ENCODE data around the gene GRPEL2.
"Not testable (repeated sequence)": the region's sequence is repeated elsewhere in the genome, so short reads cannot be mapped to it uniquely, and the experiment has no call there.

GRPEL2 gene

GRCh38 chr5:149391076-149391475 is 45.8 kb downstream of the GRPEL2 start:
- H3K36me3 ChIP-seq (ENCODE audit: control insufficient read depth in 5 of 5, insufficient read depth in 5 of 5, low read length in 5 of 5); H3K9me3 ChIP-seq (ENCODE audit: control insufficient read depth in 5 of 5, low read length in 5 of 5); H3K27me3 ChIP-seq (ENCODE audit: control insufficient read depth in 5 of 5, insufficient read depth in 4 of 5, low read length in 5 of 5); H3K9ac ChIP-seq (ENCODE audit: low read length in 5 of 5); H3K4me3 ChIP-seq (ENCODE audit: low read depth in 1 of 5, low read length in 5 of 5); H3K27ac ChIP-seq (ENCODE audit: low read depth, low read length): not testable (repeated sequence)
- H3K4me1 ChIP-seq (ENCODE audit: control insufficient read depth in 5 of 5, insufficient read depth in 5 of 5, low read length in 5 of 5), result peaks cover 7 to 28% (median 19%) of the 10 kb centered on the region in 5 donors

DNA sequence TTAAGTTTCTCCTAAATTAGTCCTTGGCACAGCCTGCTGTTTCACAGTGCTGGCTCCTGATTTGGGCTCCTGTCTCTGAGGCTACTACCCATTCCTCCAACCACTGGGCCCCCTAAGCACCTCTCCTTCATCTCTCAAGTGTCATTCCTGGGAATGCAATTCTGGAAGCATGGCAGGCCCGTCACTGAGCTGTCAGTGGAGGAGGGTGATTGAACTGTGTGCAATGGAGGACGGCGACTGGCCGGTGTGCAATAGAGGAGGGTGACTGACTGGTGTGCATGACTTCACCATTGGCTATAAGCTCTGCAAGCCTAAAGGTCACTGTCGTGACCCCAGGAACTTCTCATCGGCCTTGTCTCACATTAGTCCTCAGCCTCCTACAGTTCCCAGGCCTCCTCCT is 46.2 kb downstream of the GRPEL2 start:
- H3K27me3 ChIP-seq (ENCODE audit: control insufficient read depth in 5 of 5, insufficient read depth in 4 of 5, low read length in 5 of 5), result peaks cover 0 to 4% (median 0%) of the 10 kb centered on the region in 5 donors
- peaks cover 5 to 24% (median 17%) of the 10 kb centered on the region in 5 donors for H3K4me1 ChIP-seq (ENCODE audit: control insufficient read depth in 5 of 5, insufficient read depth in 5 of 5, low read length in 5 of 5)
- no peak overlapping the region for H3K27ac ChIP-seq (ENCODE audit: low read depth, low read length)
- no peaks in the 10 kb centered on the region for H3K36me3 ChIP-seq (ENCODE audit: control insufficient read depth in 5 of 5, insufficient read depth in 5 of 5, low read length in 5 of 5)
- H3K4me3 ChIP-seq (ENCODE audit: low read depth in 1 of 5, low read length in 5 of 5), result no peak overlapping the region
- H3K9ac ChIP-seq (ENCODE audit: low read length in 5 of 5), result no peak overlapping the region
- H3K9me3 ChIP-seq (ENCODE audit: control insufficient read depth in 5 of 5, low read length in 5 of 5), result no peaks in the 10 kb centered on the region

- Histone ChIP-seq H3K36me3 (ENCODE audit: control insufficient read depth in 5 of 5, insufficient read depth in 5 of 5, low read length in 5 of 5) (no peaks in the 10 kb centered on the region), H3K4me1 (ENCODE audit: control insufficient read depth in 5 of 5, insufficient read depth in 5 of 5, low read length in 5 of 5) (peaks cover 2 to 13% (median 7%) of the 10 kb centered on the region in 5 donors), H3K4me3 (ENCODE audit: low read depth in 1 of 5, low read length in 5 of 5) (no peak overlapping the region), H3K9ac (ENCODE audit: low read length in 5 of 5) (no peak overlapping the region), H3K9me3 (ENCODE audit: control insufficient read depth in 5 of 5, low read length in 5 of 5) (no peaks in the 10 kb centered on the region), H3K27me3 (ENCODE audit: control insufficient read depth in 5 of 5, insufficient read depth in 4 of 5, low read length in 5 of 5) (no peaks in the 10 kb centered on the region), H3K27ac (ENCODE audit: low read depth, low read length) (no peak overlapping the region)
Observed at GRCh38 chr5:149392718-149393117, 47.4 kb downstream of the GRPEL2 start.

GRCh38 chr5:149394996-149395395 is 49.7 kb downstream of the GRPEL2 start:
- not testable (repeated sequence) for H3K4me3 ChIP-seq (ENCODE audit: low read depth in 1 of 5, low read length in 5 of 5); H3K27me3 ChIP-seq (ENCODE audit: control insufficient read depth in 5 of 5, insufficient read depth in 4 of 5, low read length in 5 of 5); H3K9me3 ChIP-seq (ENCODE audit: control insufficient read depth in 5 of 5, low read length in 5 of 5); H3K9ac ChIP-seq (ENCODE audit: low read length in 5 of 5); H3K27ac ChIP-seq (ENCODE audit: low read depth, low read length); H3K36me3 ChIP-seq (ENCODE audit: control insufficient read depth in 5 of 5, insufficient read depth in 5 of 5, low read length in 5 of 5)
- H3K4me1 ChIP-seq (ENCODE audit: control insufficient read depth in 5 of 5, insufficient read depth in 5 of 5, low read length in 5 of 5), result peaks cover 0 to 12% (median 8%) of the 10 kb centered on the region in 5 donors

DNA sequence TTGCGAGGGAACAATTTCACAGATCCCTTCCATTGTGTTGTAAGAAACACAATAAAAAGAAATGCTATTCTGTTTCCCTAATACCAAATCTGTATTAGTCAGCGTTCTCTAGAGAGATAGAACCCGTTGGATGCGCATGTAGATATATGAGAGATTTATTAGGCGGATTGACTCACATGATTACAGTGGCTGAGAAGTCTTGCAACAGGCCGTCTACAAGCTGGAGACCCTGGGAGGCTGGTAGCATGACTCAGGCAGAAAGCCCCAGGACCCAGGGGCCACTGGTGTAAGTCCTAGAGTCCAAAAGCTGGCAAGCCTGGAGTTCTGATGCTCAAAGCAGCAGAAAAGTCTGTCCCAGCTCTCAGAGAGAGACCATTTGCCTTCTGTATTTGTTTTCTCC is 52.2 kb downstream of the GRPEL2 start:
- H3K4me3 ChIP-seq (ENCODE audit: low read depth in 1 of 5, low read length in 5 of 5), result no peak overlapping the region
- no peaks in the 10 kb centered on the region for H3K27me3 ChIP-seq (ENCODE audit: control insufficient read depth in 5 of 5, insufficient read depth in 4 of 5, low read length in 5 of 5)
- peaks cover 4 to 20% (median 17%) of the 10 kb centered on the region in 5 donors for H3K4me1 ChIP-seq (ENCODE audit: control insufficient read depth in 5 of 5, insufficient read depth in 5 of 5, low read length in 5 of 5)
- peak overlapping the region; percentile 60 for H3K27ac ChIP-seq (ENCODE audit: low read depth, low read length)
- no peaks in the 10 kb centered on the region for H3K9me3 ChIP-seq (ENCODE audit: control insufficient read depth in 5 of 5, low read length in 5 of 5)
- H3K9ac ChIP-seq (ENCODE audit: low read length in 5 of 5), result peak overlapping the region in 1 of 5 donors; percentile 36
- H3K36me3 ChIP-seq (ENCODE audit: control insufficient read depth in 5 of 5, insufficient read depth in 5 of 5, low read length in 5 of 5), result no peaks in the 10 kb centered on the region

DNA sequence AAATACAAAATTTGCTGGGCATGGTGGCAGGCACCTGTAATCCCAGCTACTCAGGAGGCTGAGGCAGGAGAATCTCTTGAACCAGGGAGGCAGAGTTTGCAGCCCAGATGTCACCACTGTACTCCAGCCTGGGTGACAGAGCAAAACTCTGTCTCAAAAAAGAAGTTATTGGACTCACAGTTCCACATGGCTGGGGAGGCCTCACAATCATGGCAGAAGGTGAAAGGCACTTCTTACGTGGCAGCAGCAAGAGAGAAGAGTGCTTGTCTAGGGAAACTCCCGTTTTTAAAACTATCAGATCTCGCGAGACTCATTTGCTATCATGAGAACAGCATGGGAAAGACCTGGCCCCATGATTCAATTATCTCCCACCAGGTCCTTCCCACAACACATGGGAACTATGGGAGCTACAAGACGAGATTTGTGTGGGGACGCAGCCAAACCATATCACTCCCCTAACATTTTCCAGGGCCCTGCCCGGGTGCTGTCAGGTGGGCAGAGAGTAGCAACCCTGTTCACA is 53.5 kb downstream of the GRPEL2 start:
- not testable (repeated sequence) for H3K9me3 ChIP-seq (ENCODE audit: control insufficient read depth in 5 of 5, low read length in 5 of 5); H3K9ac ChIP-seq (ENCODE audit: low read length in 5 of 5); H3K36me3 ChIP-seq (ENCODE audit: control insufficient read depth in 5 of 5, insufficient read depth in 5 of 5, low read length in 5 of 5); H3K4me3 ChIP-seq (ENCODE audit: low read depth in 1 of 5, low read length in 5 of 5); H3K27ac ChIP-seq (ENCODE audit: low read depth, low read length); H3K27me3 ChIP-seq (ENCODE audit: control insufficient read depth in 5 of 5, insufficient read depth in 4 of 5, low read length in 5 of 5)
- peaks cover 4 to 20% (median 17%) of the 10 kb centered on the region in 5 donors for H3K4me1 ChIP-seq (ENCODE audit: control insufficient read depth in 5 of 5, insufficient read depth in 5 of 5, low read length in 5 of 5)

DNA sequence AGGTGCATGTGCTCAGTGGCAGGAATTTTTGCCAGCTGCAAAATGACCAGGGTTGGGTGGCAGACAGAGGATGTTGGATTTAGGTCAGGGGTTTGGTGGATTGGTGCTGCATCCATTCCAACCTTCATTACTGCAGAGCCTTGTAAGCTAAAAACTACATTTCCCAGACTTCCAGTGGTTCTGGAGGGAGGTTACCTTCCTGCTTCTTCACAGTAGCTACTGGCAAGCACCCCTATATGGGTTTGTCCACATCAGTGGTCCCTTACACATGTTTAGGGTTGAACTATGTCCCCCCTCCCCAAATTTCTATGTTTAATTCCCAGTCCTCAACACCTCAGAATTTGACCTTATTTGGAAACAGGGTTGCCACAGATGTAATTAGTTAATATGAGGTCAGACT is 54.5 kb downstream of the GRPEL2 start:
- Histone ChIP-seq H3K27me3 (ENCODE audit: control insufficient read depth in 5 of 5, insufficient read depth in 4 of 5, low read length in 5 of 5) (no peaks in the 10 kb centered on the region), H3K9ac (ENCODE audit: low read length in 5 of 5) (no peak overlapping the region), H3K27ac (ENCODE audit: low read depth, low read length) (no peak overlapping the region)

GRCh38 chr5:149400304-149400703 is 55.0 kb downstream of the GRPEL2 start:
- H3K27ac ChIP-seq (ENCODE audit: low read depth, low read length), result peak overlapping the region; percentile 9
- no peak overlapping the region for H3K4me3 ChIP-seq (ENCODE audit: low read depth in 1 of 5, low read length in 5 of 5)
- no peak overlapping the region for H3K9ac ChIP-seq (ENCODE audit: low read length in 5 of 5)
- no peaks in the 10 kb centered on the region for H3K9me3 ChIP-seq (ENCODE audit: control insufficient read depth in 5 of 5, low read length in 5 of 5)
- no peaks in the 10 kb centered on the region for H3K27me3 ChIP-seq (ENCODE audit: control insufficient read depth in 5 of 5, insufficient read depth in 4 of 5, low read length in 5 of 5)
- H3K36me3 ChIP-seq (ENCODE audit: control insufficient read depth in 5 of 5, insufficient read depth in 5 of 5, low read length in 5 of 5), result no peaks in the 10 kb centered on the region
- H3K4me1 ChIP-seq (ENCODE audit: control insufficient read depth in 5 of 5, insufficient read depth in 5 of 5, low read length in 5 of 5), result peaks cover 7 to 30% (median 20%) of the 10 kb centered on the region in 5 donors

More for the DNA sequence above, 54.5 kb downstream of the GRPEL2 start:
- Histone ChIP-seq H3K9me3 (ENCODE audit: control insufficient read depth in 5 of 5, low read length in 5 of 5) (no peaks in the 10 kb centered on the region), H3K4me1 (ENCODE audit: control insufficient read depth in 5 of 5, insufficient read depth in 5 of 5, low read length in 5 of 5) (peaks cover 7 to 25% (median 17%) of the 10 kb centered on the region in 5 donors), H3K36me3 (ENCODE audit: control insufficient read depth in 5 of 5, insufficient read depth in 5 of 5, low read length in 5 of 5) (no peaks in the 10 kb centered on the region), H3K4me3 (ENCODE audit: low read depth in 1 of 5, low read length in 5 of 5) (no peak overlapping the region)

DNA sequence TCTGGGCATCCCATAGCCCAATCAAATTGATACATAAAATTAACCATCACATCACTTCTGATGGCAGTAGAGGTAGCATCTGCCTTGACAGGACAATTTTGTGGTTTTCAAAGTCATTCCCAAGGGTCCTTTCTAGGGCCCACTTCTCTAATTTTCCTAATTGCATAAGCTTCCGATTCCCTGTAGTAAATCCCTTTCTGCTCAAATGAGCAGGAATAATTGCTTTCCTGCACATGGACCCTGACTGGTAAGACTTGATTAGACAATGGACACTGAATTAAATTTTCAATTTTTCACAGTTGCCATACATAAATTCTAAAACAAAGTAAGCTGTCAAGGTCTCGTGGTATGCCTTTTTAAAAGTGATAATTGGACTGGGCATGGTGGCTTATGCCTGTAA is 55.8 kb downstream of the GRPEL2 start:
- Histone ChIP-seq H3K4me3 (ENCODE audit: low read depth in 1 of 5, low read length in 5 of 5) (no peak overlapping the region), H3K4me1 (ENCODE audit: control insufficient read depth in 5 of 5, insufficient read depth in 5 of 5, low read length in 5 of 5) (peaks cover 7 to 38% (median 28%) of the 10 kb centered on the region in 5 donors), H3K27ac (ENCODE audit: low read depth, low read length) (no peak overlapping the region)

DNA sequence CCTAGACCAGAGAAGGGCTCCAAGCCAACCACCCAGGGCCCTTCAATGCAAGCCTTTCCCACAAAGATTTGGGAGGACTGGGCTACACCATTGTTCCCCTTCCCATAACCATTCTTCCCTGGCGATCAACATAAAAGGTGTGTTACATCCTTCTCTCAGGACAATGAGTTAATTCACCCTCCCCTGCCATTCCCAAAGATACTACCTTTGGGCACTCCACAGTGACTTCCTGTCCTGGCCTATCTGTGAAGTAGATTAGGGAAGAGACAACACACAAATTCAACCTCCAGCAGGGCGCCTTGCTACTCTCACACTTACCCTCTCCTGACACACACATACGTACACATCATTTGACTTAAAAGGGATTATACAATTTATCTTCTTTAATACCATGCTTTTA is 57.0 kb downstream of the GRPEL2 start:
- no peaks in the 10 kb centered on the region for H3K9me3 ChIP-seq (ENCODE audit: control insufficient read depth in 5 of 5, low read length in 5 of 5)
- peaks cover 0 to 3% (median 0%) of the 10 kb centered on the region in 5 donors for H3K27me3 ChIP-seq (ENCODE audit: control insufficient read depth in 5 of 5, insufficient read depth in 4 of 5, low read length in 5 of 5)
- peaks cover 10 to 44% (median 39%) of the 10 kb centered on the region in 5 donors for H3K4me1 ChIP-seq (ENCODE audit: control insufficient read depth in 5 of 5, insufficient read depth in 5 of 5, low read length in 5 of 5)
- H3K9ac ChIP-seq (ENCODE audit: low read length in 5 of 5), result no peak overlapping the region
- no peak overlapping the region for H3K27ac ChIP-seq (ENCODE audit: low read depth, low read length)
- no peaks in the 10 kb centered on the region for H3K36me3 ChIP-seq (ENCODE audit: control insufficient read depth in 5 of 5, insufficient read depth in 5 of 5, low read length in 5 of 5)
- H3K4me3 ChIP-seq (ENCODE audit: low read depth in 1 of 5, low read length in 5 of 5), result no peak overlapping the region

More for the DNA sequence above, 55.8 kb downstream of the GRPEL2 start:
- Histone ChIP-seq H3K9ac (ENCODE audit: low read length in 5 of 5) (no peak overlapping the region), H3K27me3 (ENCODE audit: control insufficient read depth in 5 of 5, insufficient read depth in 4 of 5, low read length in 5 of 5) (peaks cover 0 to under 1% (median 0%) of the 10 kb centered on the region in 5 donors), H3K9me3 (ENCODE audit: control insufficient read depth in 5 of 5, low read length in 5 of 5) (no peaks in the 10 kb centered on the region), H3K36me3 (ENCODE audit: control insufficient read depth in 5 of 5, insufficient read depth in 5 of 5, low read length in 5 of 5) (no peaks in the 10 kb centered on the region)

Measured in subcutaneous abdominal adipose tissue (tissue), 5 donors.